ENCODE results near the gene IMMT. TPM values are rescaled to one million over a fixed set of nuclear protein-coding genes. Genes with fewer than 3 reads are reported as not detected.
A peak's percentile ranks its signal among the peaks of the same experiment; 100 is the strongest.

IMMT gene
- total and polyA plus RNA-seq, 3 experiments from 2014 or later, result 65.7 to 149 (median 147) TPM

DNA sequence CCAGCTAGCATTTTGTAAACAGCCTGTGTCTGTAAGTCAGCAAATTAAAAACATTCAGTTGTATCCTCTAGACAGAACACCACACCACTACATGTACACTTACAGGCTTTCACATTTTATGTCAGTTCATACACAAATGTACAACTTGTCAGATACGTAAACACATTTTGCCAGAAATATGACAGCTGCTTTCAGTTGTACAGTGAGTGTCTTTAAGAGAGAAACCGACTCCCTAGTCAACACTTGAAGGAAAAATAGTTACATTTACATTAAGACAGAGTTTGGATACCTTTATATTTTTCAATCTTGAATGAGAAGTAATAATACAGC, 19.2 kb upstream of the IMMT start:
- DNase-seq, result no peak
- H3K9me3 Mint-ChIP-seq, result no peaks in the 10 kb centered on the region
- no peaks in the 10 kb centered on the region for H3K9me3 ChIP-seq (ENCODE audit: low read length)
- no peak overlapping the region for H3K4me3 Mint-ChIP-seq
- ChIA-PET POLR2A (no interaction called here), CTCF (no interaction called here)
- no peaks in the 10 kb centered on the region for H3K4me1 Mint-ChIP-seq
- no peaks in the 10 kb centered on the region for H3K4me1 ChIP-seq (ENCODE audit: insufficient read depth, low read length)
- peaks cover 32% of the 10 kb centered on the region for H3K36me3 ChIP-seq (ENCODE audit: insufficient read depth, low read length)
- peaks cover 0 to 51% (median 8%) of the 10 kb centered on the region in 3 donors for H3K36me3 Mint-ChIP-seq
- H3K27me3 ChIP-seq (ENCODE audit: insufficient read depth, low read length, poor library complexity, severe bottlenecking), result no peaks in the 10 kb centered on the region
- H3K27me3 Mint-ChIP-seq, result no peaks in the 10 kb centered on the region
- peak overlapping the region in 1 of 8 donors; percentile 52 for H3K27ac Mint-ChIP-seq
- H3K27ac ChIP-seq (ENCODE audit: low read depth, low read length), result no peak overlapping the region
- no peak overlapping the region for H3K4me3 ChIP-seq (ENCODE audit: low read length)

DNA sequence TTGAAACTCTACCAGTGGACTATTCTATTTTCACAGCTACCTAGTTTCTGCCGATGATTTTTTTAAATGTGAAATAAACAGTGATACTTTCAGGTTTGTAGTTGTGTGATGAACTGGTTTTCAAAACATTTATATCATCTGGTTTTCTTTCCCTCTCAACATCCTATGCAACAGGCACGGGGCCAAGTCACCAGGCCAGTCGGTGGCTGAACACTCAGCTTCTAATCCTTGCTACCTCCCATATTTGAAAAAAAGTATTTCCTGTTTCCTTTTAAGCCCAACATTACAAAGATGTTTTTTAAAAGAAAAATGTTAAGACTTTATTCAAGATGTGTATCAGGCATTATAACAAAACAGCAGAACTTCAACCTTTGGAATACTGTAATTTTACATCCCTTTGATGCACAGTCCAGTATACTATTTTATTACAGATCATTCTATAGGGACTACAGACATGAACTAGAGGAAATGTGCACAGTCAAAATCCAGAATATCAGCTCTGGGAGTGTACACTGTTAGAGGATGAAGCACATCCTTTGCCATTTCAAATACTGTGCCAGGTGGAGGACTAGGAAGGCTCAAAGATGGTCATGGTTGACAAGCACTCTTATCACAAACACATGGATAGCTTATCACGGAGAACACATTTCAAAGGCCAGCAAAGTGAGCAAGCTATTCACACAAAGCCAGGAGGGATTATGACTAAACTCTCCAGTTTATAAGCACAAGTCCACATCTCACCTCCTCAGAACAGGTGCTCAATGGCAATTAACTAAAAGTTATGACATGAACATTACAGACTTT, 18.6 kb upstream of the IMMT start:
- CTCF ChIA-PET, result no interaction called here
- Mint-ChIP-seq H3K36me3 (peaks cover 0 to 56% (median 10%) of the 10 kb centered on the region in 3 donors), H3K4me3 (no peak overlapping the region), H3K27ac (peak overlapping the region in 4 of 8 donors; percentile 15 to 52 (median 26)), H3K4me1 (no peaks in the 10 kb centered on the region), H3K9me3 (no peaks in the 10 kb centered on the region), H3K27me3 (no peaks in the 10 kb centered on the region)
- Histone ChIP-seq H3K4me1 (ENCODE audit: insufficient read depth, low read length) (no peaks in the 10 kb centered on the region), H3K9me3 (ENCODE audit: low read length) (no peaks in the 10 kb centered on the region), H3K36me3 (ENCODE audit: insufficient read depth, low read length) (peaks cover 37% of the 10 kb centered on the region), H3K27ac (ENCODE audit: low read depth, low read length) (no peak overlapping the region), H3K4me3 (ENCODE audit: low read length) (no peak overlapping the region), H3K27me3 (ENCODE audit: insufficient read depth, low read length, poor library complexity, severe bottlenecking) (no peaks in the 10 kb centered on the region)
- POLR2A ChIA-PET, result no interaction called here
- no peak for DNase-seq

- POLR2A ChIA-PET, result no interaction called here
- Histone ChIP-seq H3K27ac (ENCODE audit: low read depth, low read length) (no peak overlapping the region), H3K9me3 (ENCODE audit: low read length) (no peaks in the 10 kb centered on the region), H3K4me1 (ENCODE audit: insufficient read depth, low read length) (no peaks in the 10 kb centered on the region), H3K4me3 (ENCODE audit: low read length) (no peak overlapping the region), H3K36me3 (ENCODE audit: insufficient read depth, low read length) (peaks cover 45% of the 10 kb centered on the region), H3K27me3 (ENCODE audit: insufficient read depth, low read length, poor library complexity, severe bottlenecking) (no peaks in the 10 kb centered on the region)
- no peak overlapping the region for H3K4me3 Mint-ChIP-seq
- no peaks in the 10 kb centered on the region for H3K9me3 Mint-ChIP-seq
- no peaks in the 10 kb centered on the region for H3K4me1 Mint-ChIP-seq
- no peaks in the 10 kb centered on the region for H3K27me3 Mint-ChIP-seq
- no peak for DNase-seq
- CTCF ChIA-PET, result no interaction called here
- peaks cover 3 to 64% (median 14%) of the 10 kb centered on the region in 3 donors for H3K36me3 Mint-ChIP-seq
- no peak overlapping the region for H3K27ac Mint-ChIP-seq
Observed at GRCh38 chr2:86213056-86213455, 17.8 kb upstream of the IMMT start.

- Mint-ChIP-seq H3K4me3 (no peak overlapping the region), H3K27ac (peak overlapping the region in 1 of 8 donors; percentile 23), H3K4me1 (no peaks in the 10 kb centered on the region), H3K27me3 (no peaks in the 10 kb centered on the region), H3K36me3 (peaks cover 3 to 76% (median 18%) of the 10 kb centered on the region in 3 donors), H3K9me3 (no peaks in the 10 kb centered on the region)
- H3K36me3 ChIP-seq (ENCODE audit: insufficient read depth, low read length), result peaks cover 56% of the 10 kb centered on the region
- no peaks in the 10 kb centered on the region for H3K9me3 ChIP-seq (ENCODE audit: low read length)
- H3K4me3 ChIP-seq (ENCODE audit: low read length), result no peak overlapping the region
- ChIA-PET POLR2A (no interaction called here), CTCF (no interaction called here)
- H3K27ac ChIP-seq (ENCODE audit: low read depth, low read length), result no peak overlapping the region
- no peak for DNase-seq
- H3K27me3 ChIP-seq (ENCODE audit: insufficient read depth, low read length, poor library complexity, severe bottlenecking), result no peaks in the 10 kb centered on the region
- no peaks in the 10 kb centered on the region for H3K4me1 ChIP-seq (ENCODE audit: insufficient read depth, low read length)
Observed at GRCh38 chr2:86211796-86212188, 16.5 kb upstream of the IMMT start.

DNA sequence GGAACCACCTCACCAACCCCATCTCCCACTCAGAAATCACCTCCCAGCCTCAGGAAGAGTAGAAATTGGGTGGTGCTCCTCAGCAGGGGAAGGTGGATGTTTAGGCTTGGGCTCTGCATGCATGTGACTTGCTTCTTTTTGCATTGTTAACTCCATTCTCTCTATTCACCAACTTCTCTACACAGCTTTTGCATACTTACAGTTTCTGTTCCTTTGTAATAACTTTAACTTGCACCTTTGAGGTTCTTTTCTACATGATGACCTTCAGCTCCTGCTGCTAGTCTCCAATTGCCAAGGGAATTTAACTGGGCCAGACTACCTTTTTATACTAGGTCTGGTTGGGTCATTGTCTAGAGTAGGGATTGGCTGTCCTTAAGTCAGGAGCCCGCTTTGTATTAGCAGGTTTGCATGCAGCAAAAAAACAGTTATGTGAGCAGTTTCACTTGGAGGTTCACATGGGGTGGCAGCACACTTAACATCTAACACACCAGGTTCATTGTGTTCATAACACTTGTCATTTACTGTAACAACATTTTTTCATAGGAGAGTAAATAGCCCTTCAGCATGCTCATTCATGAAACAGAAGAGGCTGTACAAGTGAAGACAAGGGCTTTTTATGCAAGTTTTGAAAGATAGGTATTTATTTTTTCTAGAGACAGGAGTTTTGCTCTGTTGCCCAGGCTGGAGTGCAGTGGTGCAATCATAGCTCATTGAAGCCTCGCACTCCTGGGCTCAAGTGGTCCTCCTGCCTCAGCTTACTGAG, 16.0 kb upstream of the IMMT start:
- Mint-ChIP-seq H3K4me1 (no peaks in the 10 kb centered on the region), H3K27me3 (no peaks in the 10 kb centered on the region), H3K27ac (peak overlapping the region in 2 of 8 donors; percentile 29 to 69), H3K36me3 (peaks cover 3 to 81% (median 20%) of the 10 kb centered on the region in 3 donors), H3K4me3 (no peak overlapping the region), H3K9me3 (no peaks in the 10 kb centered on the region)
- no peaks in the 10 kb centered on the region for H3K27me3 ChIP-seq (ENCODE audit: insufficient read depth, low read length, poor library complexity, severe bottlenecking)
- no peak overlapping the region for H3K27ac ChIP-seq (ENCODE audit: low read depth, low read length)
- no peak overlapping the region for H3K4me3 ChIP-seq (ENCODE audit: low read length)
- no peak for DNase-seq
- H3K36me3 ChIP-seq (ENCODE audit: insufficient read depth, low read length), result peaks cover 61% of the 10 kb centered on the region
- CTCF ChIA-PET, result no interaction called here
- POLR2A ChIA-PET, result no interaction called here
- no peaks in the 10 kb centered on the region for H3K4me1 ChIP-seq (ENCODE audit: insufficient read depth, low read length)
- no peaks in the 10 kb centered on the region for H3K9me3 ChIP-seq (ENCODE audit: low read length)

- Histone ChIP-seq H3K36me3 (ENCODE audit: insufficient read depth, low read length) (peaks cover 29% of the 10 kb centered on the region), H3K4me3 (ENCODE audit: low read length) (no peak overlapping the region), H3K27me3 (ENCODE audit: insufficient read depth, low read length, poor library complexity, severe bottlenecking) (no peaks in the 10 kb centered on the region), H3K9me3 (ENCODE audit: low read length) (no peaks in the 10 kb centered on the region), H3K4me1 (ENCODE audit: insufficient read depth, low read length) (peaks cover 8% of the 10 kb centered on the region), H3K27ac (ENCODE audit: low read depth, low read length) (no peak overlapping the region)
- Mint-ChIP-seq H3K27me3 (no peaks in the 10 kb centered on the region), H3K36me3 (peaks cover 3 to 56% (median 16%) of the 10 kb centered on the region in 3 donors), H3K4me3 (no peak overlapping the region), H3K4me1 (peaks cover 32 to 38% (median 38%) of the 10 kb centered on the region in 3 donors), H3K9me3 (no peaks in the 10 kb centered on the region), H3K27ac (no peak overlapping the region)
- ChIA-PET POLR2A (interaction anchor here (0.6 kb wide), 1 partner anchor 584 kb away, joined by 3 read pairs; no protein-coding TSS in a partner anchor), CTCF (interaction anchor here (0.8 kb wide), 1 partner anchor 9 kb away, joined by 3 read pairs; the partner anchor contains the start of gene IMMT)
- no peak for DNase-seq
Observed at GRCh38 chr2:86204458-86204857, 9.2 kb upstream of the IMMT start.

GRCh38 chr2:86203614-86204013, 8.4 kb upstream of the IMMT start:
- POLR2A ChIA-PET, result no interaction called here
- Histone ChIP-seq H3K27ac (ENCODE audit: low read depth, low read length) (no peak overlapping the region), H3K36me3 (ENCODE audit: insufficient read depth, low read length) (peaks cover 21% of the 10 kb centered on the region), H3K27me3 (ENCODE audit: insufficient read depth, low read length, poor library complexity, severe bottlenecking) (no peaks in the 10 kb centered on the region), H3K4me3 (ENCODE audit: low read length) (no peak overlapping the region), H3K4me1 (ENCODE audit: insufficient read depth, low read length) (peaks cover 8% of the 10 kb centered on the region), H3K9me3 (ENCODE audit: low read length) (no peaks in the 10 kb centered on the region)
- Mint-ChIP-seq H3K27me3 (no peaks in the 10 kb centered on the region), H3K36me3 (peaks cover 2 to 51% (median 11%) of the 10 kb centered on the region in 3 donors), H3K27ac (peak overlapping the region in 2 of 8 donors; percentile 6 to 36), H3K9me3 (no peaks in the 10 kb centered on the region), H3K4me3 (peak overlapping the region in 1 of 7 donors; percentile 60), H3K4me1 (peaks cover 36 to 43% (median 43%) of the 10 kb centered on the region in 3 donors)
- no peak for DNase-seq
- CTCF ChIA-PET, result no interaction called here

DNA sequence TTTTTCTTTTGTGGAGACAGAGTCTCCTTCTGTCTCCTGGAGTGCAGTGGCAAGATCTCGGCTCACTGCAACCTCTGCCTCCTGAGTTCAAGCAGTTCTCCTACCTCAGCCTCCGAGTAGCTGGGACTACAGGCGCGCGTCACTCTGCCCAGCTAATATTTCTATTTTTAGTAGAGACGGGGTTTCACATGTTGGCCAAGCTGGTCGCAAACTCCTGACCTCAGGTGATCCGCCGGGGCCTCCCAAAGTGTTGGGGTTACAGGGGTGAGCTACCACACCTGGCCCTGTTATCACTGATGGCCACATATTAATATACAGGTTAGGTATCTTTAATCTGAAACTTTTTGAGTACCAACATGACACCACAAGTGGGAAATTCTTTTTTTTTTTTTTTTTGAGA, 7.4 kb upstream of the IMMT start:
- Mint-ChIP-seq H3K4me1 (peaks cover 38 to 46% (median 46%) of the 10 kb centered on the region in 3 donors), H3K27ac (peak overlapping the region in 1 of 8 donors; percentile 5), H3K9me3 (no peaks in the 10 kb centered on the region), H3K4me3 (peak overlapping the region in 1 of 7 donors; percentile 90), H3K27me3 (no peaks in the 10 kb centered on the region), H3K36me3 (peaks cover 0 to 43% (median 9%) of the 10 kb centered on the region in 3 donors)
- no peak overlapping the region for H3K4me3 ChIP-seq (ENCODE audit: low read length)
- H3K36me3 ChIP-seq (ENCODE audit: insufficient read depth, low read length), result peaks cover 12% of the 10 kb centered on the region
- ChIA-PET POLR2A (no interaction called here), CTCF (no interaction called here)
- peak overlapping the region; percentile 73 for H3K27ac ChIP-seq (ENCODE audit: low read depth, low read length)
- peaks cover 8% of the 10 kb centered on the region for H3K4me1 ChIP-seq (ENCODE audit: insufficient read depth, low read length)
- DNase-seq, result no peak
- H3K9me3 ChIP-seq (ENCODE audit: low read length), result no peaks in the 10 kb centered on the region
- H3K27me3 ChIP-seq (ENCODE audit: insufficient read depth, low read length, poor library complexity, severe bottlenecking), result no peaks in the 10 kb centered on the region

Measured in CD8-positive, alpha-beta memory T cell (primary cell).